GM21390 (cell line): ENCODE measurements around the gene SYNGR3.
"Not testable (repeated sequence)": the region's sequence is repeated elsewhere in the genome, so short reads cannot be mapped to it uniquely, and the experiment has no call there.

Experiments
- ATAC-seq: cut with Tn5 transposase; IDR thresholded peaks from one replicate; pipeline ENCODE4 v1.9.1; 2021; ENCODE audit not compliant: unreplicated experiment

SYNGR3 gene

DNA sequence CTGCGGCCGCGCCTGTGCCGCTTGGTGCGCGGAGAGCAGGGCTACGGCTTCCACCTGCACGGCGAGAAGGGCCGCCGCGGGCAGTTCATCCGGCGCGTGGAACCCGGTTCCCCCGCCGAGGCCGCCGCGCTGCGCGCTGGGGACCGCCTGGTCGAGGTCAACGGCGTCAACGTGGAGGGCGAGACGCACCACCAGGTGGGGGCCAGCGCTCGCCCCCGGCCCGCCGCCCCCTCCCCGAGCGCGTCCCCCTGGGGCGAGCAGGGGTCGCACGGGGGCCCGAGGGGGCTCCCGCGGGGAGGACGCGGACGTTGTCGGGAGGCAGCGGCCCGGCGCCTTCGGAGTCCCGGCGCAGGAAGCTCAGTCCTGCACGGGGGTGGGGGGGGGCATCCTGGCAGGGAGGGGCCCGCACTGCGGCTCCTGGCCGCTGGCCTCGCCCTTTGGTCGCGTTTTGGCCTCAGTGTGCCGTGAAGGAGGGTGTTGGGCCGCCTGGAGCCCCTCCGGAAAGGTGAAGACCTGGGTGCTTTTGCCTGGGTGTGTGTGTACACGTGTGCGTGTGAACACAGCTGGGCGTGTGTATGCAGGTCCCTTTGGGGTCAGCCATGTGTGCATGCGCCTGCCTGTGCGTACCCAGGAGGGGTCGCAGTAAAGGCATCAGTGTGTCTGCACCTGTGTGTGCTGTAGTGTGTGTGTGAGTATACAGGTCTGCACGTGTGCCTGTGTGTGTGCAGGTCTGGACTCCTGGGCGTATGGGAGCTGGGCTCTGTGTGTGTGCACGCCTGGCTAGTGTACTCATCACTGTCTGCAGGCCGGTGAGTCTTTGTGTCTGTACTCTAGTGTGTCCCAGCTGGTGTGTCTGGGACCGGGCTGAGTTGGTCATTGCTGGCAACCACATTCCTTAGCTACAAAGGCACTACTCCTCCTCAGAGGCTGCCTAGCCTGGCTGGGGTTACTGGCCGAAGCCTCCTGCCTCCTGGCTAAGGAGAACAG lies 37.5 kb downstream of the SYNGR3 start:
- ATAC-seq = no peak

DNA sequence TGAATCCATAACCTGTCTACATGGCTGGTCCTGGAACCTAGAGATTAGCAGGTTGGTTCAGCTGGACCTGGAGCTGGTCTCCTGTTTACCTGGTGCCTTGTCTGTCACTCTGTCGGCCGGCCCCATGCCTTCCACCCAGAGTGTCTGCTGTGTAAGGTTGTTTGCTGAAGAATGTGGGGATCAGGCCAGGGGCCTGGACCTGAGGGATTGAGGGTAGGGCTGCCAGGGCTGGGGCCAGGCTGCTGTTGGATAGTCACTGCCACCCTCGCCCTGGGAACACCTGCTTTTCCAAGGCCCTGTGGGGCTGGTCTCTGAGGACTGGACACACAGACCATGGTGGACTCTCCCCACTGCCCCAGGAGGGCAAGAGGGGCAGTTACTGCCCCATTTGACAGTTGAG lies 38.4 kb downstream of the SYNGR3 start:
- no peak for ATAC-seq

DNA sequence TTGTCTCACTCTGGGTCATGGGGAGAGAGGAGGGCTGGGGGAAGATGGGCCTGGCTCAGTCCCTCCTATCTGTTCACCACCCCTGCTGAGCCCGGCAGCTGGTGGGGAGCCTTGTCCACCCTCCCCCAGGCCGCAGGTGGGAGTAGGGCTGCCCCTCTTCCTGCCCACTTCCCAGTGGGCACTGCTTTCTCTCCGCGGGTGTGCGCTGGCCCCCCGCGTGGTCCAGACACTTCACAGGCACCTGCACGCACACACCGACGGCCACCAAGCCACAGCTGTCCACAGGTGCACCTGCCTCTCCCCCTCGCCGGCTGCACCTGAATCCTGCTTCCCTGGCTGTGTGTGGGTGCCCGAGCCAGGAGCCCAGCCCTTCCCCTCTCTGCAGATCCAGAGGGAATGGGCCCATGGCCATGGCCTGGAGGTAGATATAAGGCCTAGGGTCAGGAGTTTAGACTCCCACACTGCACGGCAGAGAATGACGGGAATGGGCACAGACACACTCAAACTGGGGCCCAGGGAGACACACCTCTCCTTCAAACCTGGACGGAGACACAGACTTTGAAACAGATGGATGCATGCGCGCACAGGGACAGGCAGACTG lies 39.0 kb downstream of the SYNGR3 start:
- ATAC-seq = no peak

DNA sequence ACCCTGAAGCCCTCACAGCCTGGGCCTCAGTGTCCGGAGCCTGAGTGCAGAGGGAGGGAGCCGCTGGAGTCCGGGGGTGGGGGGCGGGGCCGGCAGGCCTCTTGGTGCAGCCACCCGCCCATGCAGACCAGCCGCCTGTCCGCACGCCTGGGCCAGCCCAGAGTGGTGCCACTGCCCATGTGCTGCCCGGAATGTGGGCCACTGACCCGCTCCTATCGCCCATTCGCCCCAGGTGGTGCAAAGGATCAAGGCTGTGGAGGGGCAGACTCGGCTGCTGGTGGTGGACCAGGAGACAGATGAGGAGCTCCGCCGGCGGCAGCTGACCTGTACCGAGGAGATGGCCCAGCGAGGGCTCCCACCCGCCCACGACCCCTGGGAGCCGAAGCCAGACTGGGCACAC lies 39.6 kb downstream of the SYNGR3 start:
- no peak for ATAC-seq

DNA sequence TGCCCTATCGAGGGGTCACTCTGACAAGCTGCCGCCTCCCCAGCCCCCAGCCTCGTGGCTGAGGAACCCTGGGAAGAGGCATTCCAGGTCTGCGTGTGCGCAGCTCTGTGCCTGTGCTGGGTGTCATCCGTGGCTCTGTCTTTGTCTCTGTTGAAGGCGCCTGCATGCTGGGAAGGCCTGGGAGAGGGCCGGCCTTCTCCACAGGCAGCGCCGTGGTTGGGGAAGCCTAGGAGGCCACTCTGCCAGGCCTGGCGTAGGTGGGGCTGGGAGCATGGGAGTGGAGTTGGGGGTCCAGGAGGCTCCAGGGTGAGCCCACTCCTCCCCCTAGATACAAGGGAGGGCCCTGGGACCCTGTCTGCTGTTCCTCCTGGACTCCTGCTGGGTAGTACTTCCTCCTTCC lies 40.3 kb downstream of the SYNGR3 start:
- ATAC-seq = no peak

DNA sequence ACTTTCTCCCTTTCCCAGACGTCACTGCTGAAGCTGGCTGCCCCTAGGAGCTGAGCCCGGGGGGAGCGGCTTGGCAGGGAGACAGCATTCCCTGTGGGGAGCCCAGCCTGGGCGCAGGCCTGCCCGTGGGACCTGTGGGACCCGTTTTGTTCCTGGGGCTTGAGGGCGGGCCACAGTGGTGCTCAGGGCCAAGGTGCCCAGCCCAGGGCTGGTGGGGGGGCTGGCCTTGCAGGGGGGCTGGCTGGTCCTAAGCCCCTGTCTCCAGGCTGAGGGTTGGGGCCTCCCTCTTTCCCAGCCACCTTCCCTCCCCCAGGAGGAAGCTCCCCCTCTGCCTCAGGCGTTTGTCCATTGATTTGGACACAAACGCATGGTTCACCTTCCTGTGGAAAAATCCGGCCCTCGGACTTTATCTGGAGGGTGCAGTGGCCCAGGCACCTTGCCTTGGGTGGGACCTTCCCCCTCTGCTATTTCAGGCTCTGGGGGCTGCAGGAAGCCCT lies 41.4 kb downstream of the SYNGR3 start:
- ATAC-seq = no peak

DNA sequence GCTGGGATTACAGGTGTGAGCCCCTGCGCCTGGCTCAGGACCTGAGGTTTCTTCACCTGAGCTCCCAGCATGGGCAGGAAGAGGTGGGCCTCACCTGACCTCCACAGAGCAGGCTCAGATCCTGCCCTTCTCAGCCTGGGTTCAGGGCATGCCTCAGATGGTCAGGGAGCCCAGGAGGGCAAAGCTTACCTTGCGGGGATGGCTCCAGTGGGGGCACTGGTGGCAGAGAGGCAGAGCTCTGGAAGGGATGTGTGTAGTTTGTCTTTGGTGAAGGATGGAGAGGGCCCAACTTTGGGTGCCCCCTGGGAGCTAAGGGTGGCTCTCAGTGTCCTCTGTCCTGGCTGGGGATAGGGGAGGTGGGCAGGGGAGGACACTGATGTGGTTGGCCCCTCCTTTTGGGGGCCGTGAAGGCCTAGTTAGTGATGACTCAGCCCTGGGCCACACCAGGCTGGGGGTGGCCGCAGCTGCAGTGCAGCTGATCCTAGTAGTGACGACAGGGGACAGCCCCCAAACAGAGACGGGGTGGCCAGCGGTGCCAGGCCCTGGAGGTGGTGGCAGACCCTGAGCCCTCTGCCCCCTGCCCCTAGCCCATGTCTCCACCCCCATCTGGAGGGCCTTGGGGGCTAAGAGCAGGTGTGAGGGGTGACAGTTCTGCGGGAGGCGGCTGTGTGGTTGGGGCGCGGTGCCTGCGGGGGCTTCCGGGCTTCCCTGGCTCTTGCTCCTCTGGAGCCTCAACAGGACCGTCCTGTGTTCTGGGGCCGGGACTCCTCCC lies 42.7 kb downstream of the SYNGR3 start:
- no peak for ATAC-seq

DNA sequence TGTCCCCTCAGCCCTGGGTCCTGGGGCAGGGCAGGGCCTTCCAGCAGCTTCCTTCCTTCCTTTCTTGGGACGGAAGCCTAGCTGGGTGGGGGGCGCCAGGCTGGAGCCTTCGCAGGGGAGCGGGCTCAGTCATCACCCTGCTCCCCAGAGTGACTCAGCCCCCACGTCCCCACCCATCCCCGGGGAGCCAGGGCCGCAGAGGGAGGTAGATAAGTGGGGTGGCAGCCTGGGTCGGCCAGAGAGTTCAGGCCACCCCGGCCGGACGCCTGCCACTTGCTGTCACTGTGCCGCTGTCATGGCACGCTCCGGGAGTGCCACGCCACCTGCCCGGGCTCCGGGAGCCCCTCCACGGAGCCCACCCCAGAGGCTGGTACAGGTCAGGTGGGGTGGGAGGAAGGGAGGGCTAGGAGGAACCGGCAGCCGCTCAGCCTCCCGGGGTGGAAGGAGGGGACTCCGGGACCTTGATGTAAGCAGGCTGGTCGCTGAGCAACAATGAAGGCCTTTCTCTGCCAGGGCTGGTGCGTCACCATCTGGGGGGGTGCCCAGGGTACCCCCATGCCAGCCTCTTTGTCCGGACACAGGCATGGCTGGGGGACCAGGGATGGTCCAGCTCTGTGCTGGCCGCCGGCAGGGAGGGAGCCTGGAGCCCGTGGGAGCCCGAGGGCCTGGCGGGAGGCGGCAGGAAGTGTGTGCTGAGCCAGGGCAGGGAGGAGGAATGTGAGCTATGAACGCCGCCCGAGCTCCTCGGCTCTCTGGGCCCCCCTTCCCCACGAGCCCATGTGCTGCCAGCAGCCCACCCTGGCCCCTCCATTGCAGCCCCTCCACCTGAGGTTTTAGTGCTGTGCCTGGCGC lies 43.5 kb downstream of the SYNGR3 start:
- no peak for ATAC-seq

DNA sequence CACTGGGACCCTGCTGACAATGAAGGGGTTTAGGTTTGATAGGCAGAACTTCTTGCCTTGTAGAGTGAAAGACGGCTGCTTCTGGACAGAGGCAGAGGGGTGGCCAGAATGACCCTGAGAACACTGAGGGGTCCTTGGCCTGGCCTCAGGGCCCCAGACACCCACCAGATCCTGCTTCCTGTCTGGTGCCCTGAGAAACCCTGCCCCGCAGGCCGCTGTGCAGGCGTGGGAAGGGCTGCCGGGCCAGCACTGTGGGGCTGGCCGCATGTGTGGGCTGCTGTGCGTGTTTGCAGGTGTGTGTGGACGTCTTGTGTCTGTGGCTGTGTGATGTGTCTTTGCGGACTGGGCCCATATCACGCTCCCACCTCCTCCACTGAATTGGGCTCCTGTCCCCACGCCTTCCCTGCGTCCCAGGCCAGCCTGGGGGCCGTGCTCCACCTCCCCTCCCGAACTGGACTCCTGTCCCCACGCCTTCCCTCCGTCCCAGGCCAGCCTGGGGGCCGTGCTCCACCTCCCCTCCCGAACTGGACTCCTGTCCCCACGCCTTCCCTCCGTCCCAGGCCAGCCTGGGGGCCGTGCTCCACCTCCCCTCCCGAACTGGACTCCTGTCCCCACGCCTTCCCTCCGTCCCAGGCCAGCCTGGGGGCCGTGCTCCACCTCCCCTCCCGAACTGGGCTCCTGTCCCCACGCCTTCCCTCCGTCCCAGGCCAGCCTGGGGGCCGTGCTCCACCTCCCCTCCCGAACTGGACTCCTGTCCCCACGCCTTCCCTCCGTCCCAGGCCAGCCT lies 44.3 kb downstream of the SYNGR3 start:
- ATAC-seq = not testable (repeated sequence)

DNA sequence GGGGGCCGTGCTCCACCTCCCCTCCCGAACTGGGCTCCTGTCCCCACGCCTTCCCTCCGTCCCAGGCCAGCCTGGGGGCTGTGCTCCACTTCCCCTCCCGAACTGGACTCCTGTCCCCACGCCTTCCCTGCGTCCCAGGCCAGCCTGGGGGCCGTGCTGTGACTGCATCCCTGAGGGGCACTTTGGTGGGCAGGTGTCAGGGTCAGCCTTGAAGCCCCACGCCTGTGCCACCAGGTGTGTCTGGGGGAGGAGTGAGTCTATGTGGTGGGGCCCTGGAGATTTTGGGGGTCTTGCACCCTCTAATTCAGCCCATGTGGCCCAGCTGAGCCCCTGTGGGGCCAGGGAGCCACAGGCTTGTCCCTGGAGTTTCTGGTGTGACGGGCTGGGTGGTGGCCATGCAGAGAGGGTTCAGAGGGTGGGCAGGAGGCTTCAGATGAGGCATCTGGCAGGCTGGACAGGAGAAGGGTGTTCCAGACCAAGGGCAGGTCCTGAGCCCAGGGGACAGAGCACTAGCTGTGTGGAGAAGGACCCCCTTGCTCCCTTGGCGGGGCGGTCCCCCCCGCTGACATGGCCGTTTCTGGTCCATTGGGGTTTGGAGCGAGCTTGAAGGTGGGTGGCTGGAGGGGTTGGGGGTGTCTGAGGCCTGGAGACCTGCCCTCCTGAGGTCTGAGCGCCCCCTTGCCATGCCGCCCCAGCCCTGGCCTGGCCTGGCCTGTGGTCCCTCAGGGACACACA lies 45.1 kb downstream of the SYNGR3 start:
- ATAC-seq = no peak

DNA sequence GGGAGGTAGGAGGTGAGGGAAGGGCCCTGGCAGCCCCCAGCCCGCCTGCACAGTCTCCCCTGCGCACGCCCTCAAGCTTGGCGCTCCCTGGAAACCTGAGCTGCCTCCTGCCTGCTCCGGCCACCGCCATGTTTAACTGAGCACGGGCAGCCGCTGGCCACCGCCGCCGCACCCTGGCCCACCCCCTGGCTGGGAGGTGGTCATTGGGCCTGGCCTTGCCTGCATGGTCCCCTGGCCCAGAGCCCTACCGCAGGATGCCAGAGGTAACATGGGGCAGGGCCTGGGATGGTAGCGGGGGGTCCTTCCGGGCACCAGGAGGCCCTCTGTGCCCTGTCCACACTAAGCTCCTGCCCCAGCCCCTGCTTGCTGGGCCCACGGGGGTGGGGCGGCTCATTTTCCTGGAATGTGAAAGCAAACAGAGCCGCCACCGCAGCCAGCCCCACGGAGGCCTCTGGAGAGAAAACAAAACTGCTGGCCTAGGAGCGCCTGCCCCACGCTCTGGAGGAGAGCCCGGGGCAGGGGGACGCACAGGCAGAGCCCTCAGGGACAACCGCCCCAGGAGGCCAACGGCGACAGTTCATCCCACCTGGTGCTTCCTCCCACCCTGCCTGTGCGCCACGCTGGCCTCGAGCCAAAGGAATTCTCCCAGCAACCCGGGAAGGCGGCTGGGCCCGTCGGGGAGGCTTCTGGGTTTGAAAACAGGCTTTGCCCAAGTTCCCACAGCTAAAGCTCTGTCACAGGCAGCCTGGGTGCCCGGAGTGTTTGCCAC lies 45.8 kb downstream of the SYNGR3 start:
- ATAC-seq = no peak

DNA sequence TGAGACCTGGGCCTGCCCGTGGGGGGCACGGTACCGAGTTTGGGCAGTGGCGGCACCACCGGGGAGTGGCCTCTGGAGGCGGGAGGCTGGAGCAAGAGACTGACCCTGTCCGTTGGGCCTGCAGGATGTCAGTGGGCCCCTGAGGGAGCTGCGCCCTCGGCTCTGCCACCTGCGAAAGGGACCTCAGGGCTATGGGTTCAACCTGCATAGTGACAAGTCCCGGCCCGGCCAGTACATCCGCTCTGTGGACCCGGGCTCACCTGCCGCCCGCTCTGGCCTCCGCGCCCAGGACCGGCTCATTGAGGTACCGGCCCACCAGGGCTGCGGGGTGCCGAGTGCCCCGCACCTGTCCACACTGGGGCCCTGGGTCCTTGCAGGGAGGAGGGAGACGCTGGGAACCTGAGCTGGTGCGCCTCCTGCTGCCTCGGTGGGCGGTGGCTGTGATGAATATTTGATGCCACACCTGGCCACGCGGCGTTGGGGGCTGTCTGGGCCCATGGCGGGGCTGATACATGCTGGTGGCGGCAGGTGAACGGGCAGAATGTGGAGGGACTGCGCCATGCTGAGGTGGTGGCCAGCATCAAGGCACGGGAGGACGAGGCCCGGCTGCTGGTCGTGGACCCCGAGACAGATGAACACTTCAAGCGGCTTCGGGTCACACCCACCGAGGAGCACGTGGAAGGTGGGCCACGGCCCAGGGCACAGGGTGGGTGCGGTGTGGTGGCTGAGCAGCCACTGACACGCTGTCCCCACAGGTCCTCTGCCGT lies 46.6 kb downstream of the SYNGR3 start:
- ATAC-seq = no peak

DNA sequence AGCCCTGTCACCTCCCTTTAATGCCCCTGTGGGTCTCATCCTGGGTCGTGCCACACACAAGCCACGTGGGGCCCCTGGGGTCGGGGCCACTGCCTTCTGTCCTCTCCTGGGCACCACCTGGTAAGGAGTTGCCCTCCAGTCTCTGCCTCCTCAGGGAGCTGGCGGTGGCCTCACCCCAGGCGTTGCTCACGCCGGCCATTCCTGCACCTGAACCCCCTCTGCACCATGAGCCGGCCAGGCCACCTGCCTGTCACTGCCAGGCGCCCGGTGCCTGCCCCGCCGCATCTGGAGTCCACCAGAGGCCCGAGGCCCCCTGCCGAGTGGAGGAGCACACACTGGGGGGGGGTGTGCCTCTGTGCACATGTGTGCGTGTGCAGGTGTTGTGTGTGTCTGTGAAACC lies 47.3 kb downstream of the SYNGR3 start:
- ATAC-seq = no peak

DNA sequence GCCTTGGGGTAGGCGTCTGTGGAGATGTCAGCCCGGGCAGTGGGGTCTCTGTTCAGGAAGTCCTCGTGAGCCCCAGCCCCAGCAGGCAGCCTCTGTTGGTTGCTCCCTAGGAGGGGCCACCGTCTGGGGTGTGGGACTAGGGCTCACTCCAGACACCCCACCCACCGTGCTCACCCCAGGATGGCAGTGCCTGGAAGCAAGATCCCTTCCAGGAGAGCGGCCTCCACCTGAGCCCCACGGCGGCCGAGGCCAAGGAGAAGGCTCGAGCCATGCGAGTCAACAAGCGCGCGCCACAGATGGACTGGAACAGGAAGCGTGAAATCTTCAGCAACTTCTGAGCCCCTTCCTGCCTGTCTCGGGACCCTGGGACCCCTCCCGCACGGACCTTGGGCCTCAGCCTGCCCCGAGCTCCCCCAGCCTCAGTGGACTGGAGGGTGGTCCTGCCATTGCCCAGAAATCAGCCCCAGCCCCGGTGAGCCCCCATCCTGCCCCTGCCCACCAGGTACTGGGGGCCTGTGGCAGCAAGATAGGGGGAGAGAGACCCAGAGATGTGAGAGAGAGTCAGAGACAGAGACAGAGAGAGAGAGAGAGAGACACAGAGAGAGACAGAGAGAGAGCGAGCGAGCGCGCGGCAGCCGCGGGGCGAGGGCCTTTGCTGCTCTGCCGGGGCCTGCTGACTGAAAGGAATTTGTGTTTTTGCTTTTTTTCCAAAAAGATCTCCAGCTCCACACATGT lies 48.0 kb downstream of the SYNGR3 start:
- no peak for ATAC-seq

DNA sequence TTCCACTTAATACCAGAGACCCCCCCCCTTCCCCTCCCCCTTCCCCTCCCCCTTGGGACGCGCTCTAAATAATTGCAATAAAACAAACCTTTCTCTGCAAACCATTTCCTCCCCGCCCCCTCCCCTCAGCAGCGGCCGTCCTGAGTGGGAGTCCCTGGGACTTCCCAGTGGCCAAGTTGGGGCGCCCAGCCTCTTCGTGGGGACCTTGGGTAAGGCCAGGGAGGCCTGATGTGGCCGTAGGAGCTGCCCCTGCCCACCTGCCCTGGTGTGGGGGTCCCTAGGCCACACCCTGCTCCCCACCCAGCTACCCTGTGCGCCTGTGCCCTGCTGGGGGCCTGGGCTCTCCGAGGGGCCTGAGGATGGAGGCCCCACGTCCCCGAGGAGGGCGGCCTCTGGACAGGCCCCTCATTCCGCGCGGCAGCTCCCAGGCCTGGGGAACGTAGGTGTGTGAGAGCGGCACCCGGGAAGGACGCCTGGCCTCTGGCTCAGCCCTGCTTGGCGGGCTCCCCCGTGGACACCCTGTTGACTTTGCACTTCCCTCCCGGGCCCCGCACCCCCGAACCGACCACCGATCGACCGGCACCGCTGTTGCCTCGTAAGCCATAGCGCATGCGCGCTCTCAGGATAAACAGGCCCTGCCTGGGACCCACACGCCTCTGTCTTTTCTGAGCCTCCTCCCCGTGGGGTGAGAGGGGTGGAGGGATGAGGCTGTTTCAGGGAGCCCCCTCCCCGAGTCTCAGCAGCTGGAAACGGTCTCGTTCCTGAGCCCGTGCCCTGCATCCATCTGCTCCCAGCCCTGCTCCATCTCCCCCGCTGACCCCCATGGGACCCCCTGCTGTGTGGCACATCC lies 48.8 kb downstream of the SYNGR3 start:
- no peak for ATAC-seq
